ENCODE measurements around the gene GPR18.

GRCh38 chr13:99246100-99246499 lies 12.1 kb downstream of the GPR18 start:
- TF ChIP-seq CTCF (IDR thresholded peaks at IDR 0.05), result no peak
- no peak for TF ChIP-seq POLR2A (IDR thresholded peaks at IDR 0.05)
